ENCODE data around the gene BRD1. TPM values are rescaled to one million over a fixed set of nuclear protein-coding genes. Genes with fewer than 3 reads are reported as not detected.

BRD1 gene
- total RNA-seq, 2 experiments from 2014 or later = 24.5 to 29.0 TPM

DNA sequence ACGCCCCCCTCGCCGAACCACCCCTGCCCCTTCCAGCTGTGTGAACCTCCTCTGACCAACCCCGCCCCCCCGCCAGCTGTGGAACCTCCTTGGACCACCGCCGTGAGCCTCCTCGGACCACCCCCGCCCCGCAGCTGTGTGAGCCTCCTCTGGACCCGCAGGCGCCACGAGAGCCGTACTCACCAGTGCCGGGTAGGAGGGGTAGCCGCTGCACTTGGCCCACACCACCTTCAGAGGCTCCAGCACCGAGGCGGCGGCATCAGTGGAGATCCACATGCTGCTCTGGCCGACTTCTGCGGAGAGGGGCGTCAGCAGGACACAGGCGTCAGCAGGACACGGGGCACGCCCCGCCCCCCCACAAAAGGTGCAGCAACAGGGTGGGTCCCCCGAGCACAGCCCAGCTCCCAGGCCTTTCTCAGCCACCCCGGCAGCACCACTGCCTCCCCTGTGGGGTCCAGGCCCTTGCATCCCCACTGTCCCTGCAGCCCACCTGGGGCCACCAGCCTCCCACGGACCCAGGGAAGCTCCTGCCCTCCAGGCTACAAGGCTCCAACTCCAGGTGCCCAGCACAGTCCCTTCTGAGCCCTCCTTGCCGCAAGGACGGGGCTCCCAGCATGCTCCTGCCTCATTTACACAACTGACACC is 51.7 kb downstream of the BRD1 start:
- no peaks in the 10 kb centered on the region for H3K9me3 Mint-ChIP-seq
- no peaks in the 10 kb centered on the region for H3K27me3 Mint-ChIP-seq

DNA sequence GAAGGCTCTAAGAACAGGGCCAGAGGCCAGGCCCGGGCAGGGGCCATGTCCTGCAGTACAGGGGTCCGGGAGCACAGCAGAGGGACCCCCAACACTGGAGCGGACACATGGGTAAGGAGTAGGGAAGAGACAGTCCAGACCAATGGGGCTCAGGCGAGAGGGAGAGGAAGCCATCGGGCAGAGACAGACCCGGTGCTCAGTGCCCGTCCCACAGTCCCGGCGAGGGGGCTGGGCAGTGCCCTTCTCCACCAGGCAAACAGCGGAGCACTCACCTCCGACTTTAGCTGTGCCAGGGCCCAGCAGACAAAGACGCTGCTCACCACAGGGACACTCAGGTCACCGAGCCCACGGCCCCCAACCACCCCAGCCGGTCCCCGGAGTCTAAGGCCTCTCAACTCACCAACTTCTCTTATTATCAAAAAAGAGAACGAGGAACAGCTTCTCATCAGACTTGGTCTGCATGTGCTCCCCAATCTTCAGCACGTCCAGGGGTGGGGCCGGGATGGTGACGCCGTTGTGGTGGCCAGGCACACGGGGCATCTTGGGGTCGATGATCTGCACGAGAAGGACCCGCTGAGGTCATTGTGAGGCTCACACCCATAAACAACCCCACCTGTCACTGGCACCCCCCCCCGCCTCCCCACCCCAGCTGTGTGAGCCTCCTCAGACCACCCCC is 52.3 kb downstream of the BRD1 start:
- no peaks in the 10 kb centered on the region for H3K9me3 Mint-ChIP-seq
- POLR2A ChIA-PET = no interaction called here
- ATAC-seq (no peak), DNase-seq (no peak)
- H3K27ac Mint-ChIP-seq = no peak overlapping the region
- TF ChIP-seq, protein P1, sequence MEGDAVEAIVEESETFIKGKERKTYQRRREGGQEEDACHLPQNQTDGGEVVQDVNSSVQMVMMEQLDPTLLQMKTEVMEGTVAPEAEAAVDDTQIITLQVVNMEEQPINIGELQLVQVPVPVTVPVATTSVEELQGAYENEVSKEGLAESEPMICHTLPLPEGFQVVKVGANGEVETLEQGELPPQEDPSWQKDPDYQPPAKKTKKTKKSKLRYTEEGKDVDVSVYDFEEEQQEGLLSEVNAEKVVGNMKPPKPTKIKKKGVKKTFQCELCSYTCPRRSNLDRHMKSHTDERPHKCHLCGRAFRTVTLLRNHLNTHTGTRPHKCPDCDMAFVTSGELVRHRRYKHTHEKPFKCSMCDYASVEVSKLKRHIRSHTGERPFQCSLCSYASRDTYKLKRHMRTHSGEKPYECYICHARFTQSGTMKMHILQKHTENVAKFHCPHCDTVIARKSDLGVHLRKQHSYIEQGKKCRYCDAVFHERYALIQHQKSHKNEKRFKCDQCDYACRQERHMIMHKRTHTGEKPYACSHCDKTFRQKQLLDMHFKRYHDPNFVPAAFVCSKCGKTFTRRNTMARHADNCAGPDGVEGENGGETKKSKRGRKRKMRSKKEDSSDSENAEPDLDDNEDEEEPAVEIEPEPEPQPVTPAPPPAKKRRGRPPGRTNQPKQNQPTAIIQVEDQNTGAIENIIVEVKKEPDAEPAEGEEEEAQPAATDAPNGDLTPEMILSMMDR (IDR thresholded peaks at IDR 0.05) = no peak
- CTCF ChIA-PET = no interaction called here
- intact Hi-C loops (cut with micrococcal nuclease) = no loop called here
- peaks cover 17% of the 10 kb centered on the region for H3K36me3 Mint-ChIP-seq (ENCODE audit: low read depth)
- H3K4me3 Mint-ChIP-seq = no peak overlapping the region
- H3K27me3 Mint-ChIP-seq = no peaks in the 10 kb centered on the region
- H3K4me1 Mint-ChIP-seq (ENCODE audit: low read depth) = peaks cover 13% of the 10 kb centered on the region

More for the DNA sequence above, 51.7 kb downstream of the BRD1 start:
- no peak overlapping the region for H3K4me3 Mint-ChIP-seq
- TF ChIP-seq, protein P1 (IDR thresholded peaks at IDR 0.05) = no peak
- CTCF ChIA-PET = no interaction called here
- DNase-seq (no peak), ATAC-seq (no peak)
- peaks cover 10% of the 10 kb centered on the region for H3K4me1 Mint-ChIP-seq (ENCODE audit: low read depth)
- intact Hi-C loops (cut with micrococcal nuclease) = no loop called here
- peaks cover 17% of the 10 kb centered on the region for H3K36me3 Mint-ChIP-seq (ENCODE audit: low read depth)
- H3K27ac Mint-ChIP-seq = no peak overlapping the region
- POLR2A ChIA-PET = no interaction called here

DNA sequence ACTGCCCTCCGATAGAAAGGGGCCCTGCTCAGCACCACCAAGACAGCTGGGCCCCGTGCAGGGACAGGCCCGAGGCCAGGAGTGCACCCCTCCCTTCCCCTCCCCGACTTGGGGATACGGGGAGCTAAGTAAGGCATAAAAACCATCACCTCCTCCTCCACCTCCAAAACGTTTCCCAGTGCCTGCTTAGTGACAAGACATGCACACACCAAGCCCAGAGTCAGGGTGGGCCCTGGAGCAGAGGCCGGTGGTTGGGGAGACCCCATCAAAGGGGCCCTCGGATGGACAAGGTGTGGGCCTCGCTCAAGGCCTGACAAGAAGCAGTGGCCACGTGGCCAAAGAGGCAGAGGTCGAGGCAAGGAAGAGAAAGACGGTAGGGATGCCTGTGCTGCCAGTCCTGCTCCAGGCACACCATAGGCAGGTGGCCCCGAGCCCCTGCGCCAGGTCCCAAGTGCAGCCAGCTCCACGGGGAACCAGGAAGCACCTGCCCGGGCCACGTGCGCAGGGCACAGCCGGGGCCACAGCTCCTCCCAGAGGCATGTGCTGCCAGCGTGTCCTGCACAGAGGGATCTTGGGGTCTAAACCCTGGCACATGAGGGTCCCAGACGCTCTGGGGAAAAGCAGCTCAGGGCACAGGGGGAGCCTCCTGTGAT is 53.0 kb downstream of the BRD1 start:
- DNase-seq = no peak
- H3K4me3 Mint-ChIP-seq = no peak overlapping the region
- no peak for ATAC-seq
- no peaks in the 10 kb centered on the region for H3K27me3 Mint-ChIP-seq
- CTCF ChIA-PET = interaction anchor here (0.6 kb wide), 1 partner anchor 256 kb away, joined by 3 read pairs; no protein-coding TSS in a partner anchor
- TF ChIP-seq, protein P1 (IDR thresholded peaks at IDR 0.05) = no peak
- peaks cover 17% of the 10 kb centered on the region for H3K36me3 Mint-ChIP-seq (ENCODE audit: low read depth)
- intact Hi-C loops (cut with micrococcal nuclease) = no loop called here
- no peaks in the 10 kb centered on the region for H3K9me3 Mint-ChIP-seq
- H3K27ac Mint-ChIP-seq = no peak overlapping the region
- H3K4me1 Mint-ChIP-seq (ENCODE audit: low read depth) = peaks cover 13% of the 10 kb centered on the region
- POLR2A ChIA-PET = interaction anchor here (1.1 to 1.2 kb wide), 2 partner anchors 10 to 77 kb away, joined by 3 read pairs; no protein-coding TSS in a partner anchor

DNA sequence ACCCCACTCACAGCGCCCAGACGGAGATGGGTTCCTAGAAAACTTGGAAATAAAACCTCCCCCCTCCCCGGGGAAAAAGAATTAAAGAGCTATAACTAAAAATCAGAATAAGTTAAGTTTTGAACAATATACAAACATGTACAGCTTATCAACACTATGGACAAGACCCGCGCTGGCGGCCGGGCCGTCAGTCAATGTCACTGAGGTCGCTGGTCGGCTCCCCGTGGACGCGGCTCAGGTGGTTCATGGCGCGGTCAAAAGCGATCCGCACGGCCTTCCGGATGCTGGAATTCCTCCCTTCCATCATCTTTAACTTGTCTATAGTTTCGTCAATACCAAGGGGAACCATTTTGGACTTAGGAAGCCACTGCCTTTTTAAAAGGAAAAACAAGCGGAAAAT is 53.6 kb downstream of the BRD1 start:
- Mint-ChIP-seq H3K4me3 (no peak overlapping the region), H3K4me1 (ENCODE audit: low read depth) (peaks cover 13% of the 10 kb centered on the region), H3K27me3 (no peaks in the 10 kb centered on the region), H3K9me3 (no peaks in the 10 kb centered on the region), H3K27ac (no peak overlapping the region), H3K36me3 (ENCODE audit: low read depth) (peaks cover 17% of the 10 kb centered on the region)
- ChIA-PET POLR2A (interaction anchor here (1.1 to 1.2 kb wide), 2 partner anchors 11 to 78 kb away, joined by 3 read pairs; no protein-coding TSS in a partner anchor), CTCF (interaction anchor here (0.6 kb wide), 1 partner anchor 256 kb away, joined by 3 read pairs; no protein-coding TSS in a partner anchor)
- intact Hi-C loops (cut with micrococcal nuclease) = no loop called here
- DNase-seq = no peak
- ATAC-seq = no peak
- TF ChIP-seq, protein P1 (IDR thresholded peaks at IDR 0.05) = no peak

Data from activated CD8-positive, alpha-beta T cell treated with anti-CD3 and anti-CD28 coated beads for 36 hours (primary cell).